NT2/D1 (cell line): ENCODE measurements around the gene TIPARP.
"Not testable (repeated sequence)": the region's sequence is repeated elsewhere in the genome, so short reads cannot be mapped to it uniquely, and the experiment has no call there.

Experiments used
- DNase-seq: peaks from one replicate; pipeline ENCODE4 v3.0.0-alpha.2; 2011; ENCODE audit warnings: low read depth, low spot score
- H3K27me3 ChIP-seq: 2 replicates; pipeline ENCODE4 v1.6.0; 2011; ENCODE audit warnings: mild to moderate bottlenecking; ENCODE audit not compliant: insufficient read length, insufficient read depth
- H3K36me3 ChIP-seq: 2 replicates; pipeline ENCODE4 v1.6.1; 2011; ENCODE audit warnings: mild to moderate bottlenecking, low read length, mixed read lengths; ENCODE audit not compliant: insufficient read depth, insufficient read length
- H3K4me1 ChIP-seq: 2 replicates; pipeline ENCODE4 v1.5.1; 2011; ENCODE audit not compliant: insufficient read depth, insufficient read length
- H3K4me3 ChIP-seq: 2 replicates; pipeline ENCODE4 v1.5.1; 2011; ENCODE audit warnings: low read depth; ENCODE audit not compliant: insufficient read length
- H3K9ac ChIP-seq: 2 replicates; pipeline ENCODE4 v1.6.0; 2011; ENCODE audit warnings: low read depth; ENCODE audit not compliant: insufficient read length
- H3K9me3 ChIP-seq: 2 replicates; pipeline ENCODE4 v1.5.1; 2011; ENCODE audit warnings: mild to moderate bottlenecking, low read length; ENCODE audit not compliant: insufficient read depth
- SUZ12 ChIP-seq: IDR thresholded peaks from 2 replicates; pipeline ENCODE4 v1.6.1; 2011; ENCODE audit not compliant: insufficient read length, insufficient read depth; ENCODE audit errors: extremely low read depth
- YY1 ChIP-seq: IDR thresholded peaks from 2 replicates; pipeline ENCODE4 v1.6.1; 2011; ENCODE audit not compliant: insufficient read length, insufficient read depth
- ZNF274 ChIP-seq: IDR thresholded peaks from 2 replicates; pipeline ENCODE4 v1.6.1; 2011; ENCODE audit warnings: mild to moderate bottlenecking, low read depth, low read length

TIPARP gene

GRCh38 chr3:156738251-156738650 lies 63.9 kb downstream of the TIPARP start:
- H3K27me3 ChIP-seq: no peaks in the 10 kb centered on the region
- TF ChIP-seq YY1 (no peak), SUZ12 (no peak), ZNF274 (no peak)
- no peak for DNase-seq
- H3K36me3 ChIP-seq: no peaks in the 10 kb centered on the region
- no peaks in the 10 kb centered on the region for H3K4me1 ChIP-seq
- no peak overlapping the region for H3K9ac ChIP-seq
- H3K4me3 ChIP-seq: no peak overlapping the region
- no peaks in the 10 kb centered on the region; the same call in 1 of the 2 replicates for H3K9me3 ChIP-seq

GRCh38 chr3:156739976-156740375 lies 65.6 kb downstream of the TIPARP start:
- TF ChIP-seq SUZ12 (no peak), ZNF274 (no peak), YY1 (no peak)
- H3K9ac ChIP-seq: no peak overlapping the region

GRCh38 chr3:156740581-156740980 lies 66.2 kb downstream of the TIPARP start:
- H3K4me1 ChIP-seq, H3K36me3 ChIP-seq, H3K27me3 ChIP-seq, H3K9me3 ChIP-seq, H3K9ac ChIP-seq, DNase-seq, H3K4me3 ChIP-seq: not testable (repeated sequence)

More at GRCh38 chr3:156739976-156740375, 65.6 kb downstream of the TIPARP start:
- no peaks in the 10 kb centered on the region for H3K27me3 ChIP-seq
- DNase-seq: no peak
- no peaks in the 10 kb centered on the region for H3K36me3 ChIP-seq
- no peak overlapping the region for H3K4me3 ChIP-seq
- no peaks in the 10 kb centered on the region; the same call in 1 of the 2 replicates for H3K9me3 ChIP-seq
- H3K4me1 ChIP-seq: no peaks in the 10 kb centered on the region

GRCh38 chr3:156741935-156742334 lies 67.5 kb downstream of the TIPARP start:
- H3K27me3 ChIP-seq: no peaks in the 10 kb centered on the region
- H3K36me3 ChIP-seq: no peaks in the 10 kb centered on the region
- no peak overlapping the region for H3K4me3 ChIP-seq
- DNase-seq: no peak
- peaks cover 7% of the 10 kb centered on the region for H3K9me3 ChIP-seq
- TF ChIP-seq ZNF274 (no peak), SUZ12 (no peak), YY1 (no peak)
- no peaks in the 10 kb centered on the region for H3K4me1 ChIP-seq
- no peak overlapping the region for H3K9ac ChIP-seq

- peaks cover 11% of the 10 kb centered on the region for H3K9me3 ChIP-seq
- H3K4me1 ChIP-seq: no peaks in the 10 kb centered on the region
- H3K36me3 ChIP-seq: no peaks in the 10 kb centered on the region
- no peak overlapping the region for H3K4me3 ChIP-seq
- DNase-seq: no peak
- no peak overlapping the region for H3K9ac ChIP-seq
- TF ChIP-seq SUZ12: no peak
- H3K27me3 ChIP-seq: no peaks in the 10 kb centered on the region
These were observed 68.0 kb downstream of the TIPARP start for GRCh38 chr3:156742401-156742800.

GRCh38 chr3:156743859-156744258 lies 69.5 kb downstream of the TIPARP start:
- no peak for DNase-seq
- TF ChIP-seq ZNF274: no peak

GRCh38 chr3:156744631-156745030 lies 70.2 kb downstream of the TIPARP start:
- TF ChIP-seq SUZ12 (no peak), ZNF274 (no peak), YY1 (no peak)
- no peaks in the 10 kb centered on the region for H3K36me3 ChIP-seq
- DNase-seq: no peak

More at GRCh38 chr3:156743859-156744258, 69.5 kb downstream of the TIPARP start:
- Histone ChIP-seq H3K36me3 (no peaks in the 10 kb centered on the region), H3K4me1 (no peaks in the 10 kb centered on the region), H3K27me3 (no peaks in the 10 kb centered on the region), H3K9me3 (peaks cover 15% of the 10 kb centered on the region), H3K4me3 (no peak overlapping the region), H3K9ac (no peak overlapping the region)

GRCh38 chr3:156745766-156746165 lies 71.4 kb downstream of the TIPARP start:
- H3K36me3 ChIP-seq: no peaks in the 10 kb centered on the region
- no peak overlapping the region for H3K9ac ChIP-seq
- peaks cover 2% of the 10 kb centered on the region for H3K4me1 ChIP-seq
- DNase-seq: no peak
- no peaks in the 10 kb centered on the region for H3K27me3 ChIP-seq
- H3K4me3 ChIP-seq: no peak overlapping the region
- TF ChIP-seq SUZ12: no peak
- TF ChIP-seq YY1: no peak
- no peak for TF ChIP-seq ZNF274
- H3K9me3 ChIP-seq: peaks cover 15% of the 10 kb centered on the region

More at GRCh38 chr3:156744631-156745030, 70.2 kb downstream of the TIPARP start:
- no peak overlapping the region for H3K9ac ChIP-seq
- H3K4me1 ChIP-seq: no peaks in the 10 kb centered on the region
- no peaks in the 10 kb centered on the region for H3K27me3 ChIP-seq
- peaks cover 15% of the 10 kb centered on the region for H3K9me3 ChIP-seq
- no peak overlapping the region for H3K4me3 ChIP-seq
